ENCODE measurements around the gene DARS1.

Gene DARS1

DNA sequence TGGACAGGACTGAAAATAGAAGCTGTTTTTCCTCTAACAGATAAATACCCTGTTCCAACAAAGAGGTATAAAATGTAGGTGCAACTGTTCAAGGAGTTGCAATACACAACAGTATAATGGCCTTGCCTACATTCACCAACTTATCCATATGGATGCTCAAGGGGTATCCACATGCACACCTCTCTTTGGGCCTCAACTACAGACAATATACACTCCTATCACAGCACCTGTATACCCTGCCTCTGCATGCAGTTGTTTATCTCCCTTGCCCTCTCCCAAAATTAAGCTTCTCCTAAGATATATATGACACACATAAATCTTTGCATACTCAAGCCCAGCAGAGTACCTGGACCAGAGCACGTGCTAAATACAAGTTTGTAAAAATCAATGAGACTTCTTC, 37.3 kb downstream of the DARS1 start:
- in situ Hi-C loops (cut with HindIII; ENCODE audit: low sequenced_read_pairs) = no loop called here

DNA sequence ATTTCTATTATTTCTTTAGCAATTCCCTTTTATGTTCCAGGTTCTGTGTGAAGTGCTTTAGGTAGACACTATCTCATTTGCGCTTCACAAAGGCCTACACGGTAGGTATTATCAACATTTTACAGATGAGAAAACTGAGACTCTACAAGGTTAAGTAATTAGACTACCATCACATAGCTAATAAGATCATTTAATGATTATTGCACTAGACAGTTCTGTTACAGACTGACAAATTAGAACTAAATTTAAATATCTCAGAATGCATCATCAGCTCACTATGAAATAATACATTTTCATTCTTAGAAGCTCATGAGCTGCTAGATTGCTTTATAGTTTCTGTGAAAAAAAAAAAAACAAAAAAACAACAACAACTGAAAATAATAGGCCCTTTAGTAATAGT, 37.9 kb downstream of the DARS1 start:
- in situ Hi-C loops (cut with HindIII; ENCODE audit: low sequenced_read_pairs) = no loop called here

DNA sequence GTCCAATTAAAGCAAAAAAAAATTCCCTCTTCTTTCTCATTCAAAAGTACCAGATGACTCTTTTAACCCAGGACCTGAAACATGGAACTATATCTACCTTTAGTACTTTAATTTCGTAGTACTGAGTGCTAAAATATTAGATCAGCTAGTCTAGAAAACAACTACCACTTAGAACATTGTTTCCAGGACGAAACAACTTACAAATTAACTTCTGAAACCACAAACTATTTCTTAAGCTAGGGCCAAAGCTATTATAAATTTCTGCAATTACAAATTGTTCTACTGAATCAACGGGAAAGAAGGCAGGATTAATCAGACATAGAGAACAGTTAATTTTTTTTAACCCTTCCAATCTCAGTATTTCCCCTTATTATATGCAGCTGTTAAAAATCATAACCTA, 39.9 kb downstream of the DARS1 start:
- in situ Hi-C loops (cut with HindIII; ENCODE audit: low sequenced_read_pairs) = no loop called here

DNA sequence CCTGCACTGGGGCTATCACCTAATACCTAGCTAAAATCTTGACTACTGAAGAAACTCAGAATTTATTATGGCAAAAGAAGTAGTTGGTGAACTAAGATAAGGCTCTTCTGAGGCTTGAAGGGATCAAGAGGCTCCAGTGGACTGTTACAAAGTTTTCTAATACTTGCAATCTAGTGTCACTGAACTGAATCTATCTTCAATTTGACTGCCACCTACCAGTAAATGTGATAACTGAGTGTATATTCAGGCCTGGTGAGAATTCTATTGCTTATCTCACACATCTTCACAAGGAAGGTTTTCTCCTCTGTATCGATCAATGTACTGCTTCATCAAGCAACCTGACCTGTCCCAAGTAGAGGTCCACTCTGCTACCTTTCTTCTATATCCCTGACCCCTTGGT, 40.8 kb downstream of the DARS1 start:
- in situ Hi-C loops (cut with HindIII; ENCODE audit: low sequenced_read_pairs) = no loop called here

DNA sequence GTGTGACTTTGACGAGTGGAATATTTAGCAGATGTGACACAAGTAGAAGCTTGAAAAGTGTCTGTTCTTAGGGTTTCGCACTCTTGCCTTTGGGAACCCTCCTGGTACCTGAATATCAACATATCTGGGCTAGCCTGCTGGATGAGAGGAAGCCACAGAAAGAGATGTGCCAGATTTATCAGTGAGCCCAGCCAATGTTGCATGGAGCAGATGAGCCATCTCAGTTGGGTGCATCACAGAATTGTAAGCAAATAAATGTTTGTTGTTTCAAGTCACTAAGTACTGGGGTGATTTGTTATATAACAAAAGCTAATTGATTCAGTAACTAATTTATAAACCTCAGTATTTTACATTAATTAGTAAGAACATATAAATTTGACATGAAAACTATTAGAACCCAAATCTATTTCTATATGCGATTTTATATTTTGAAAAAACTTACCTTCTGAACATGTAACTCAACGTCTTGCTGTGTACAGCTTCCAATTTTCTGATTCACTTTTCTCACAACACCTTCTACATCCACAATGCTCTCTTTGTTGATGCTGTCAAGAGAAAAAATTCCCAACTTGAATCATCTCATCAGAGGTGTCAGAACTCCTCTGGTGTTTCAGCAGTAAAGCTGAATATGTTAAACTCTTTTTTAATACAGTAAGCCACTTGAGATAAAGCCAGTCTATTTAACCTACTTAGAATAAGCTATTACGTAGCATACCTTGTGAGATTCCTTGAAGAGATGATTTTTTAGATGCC, 42.3 kb downstream of the DARS1 start:
- in situ Hi-C loops (cut with HindIII; ENCODE audit: low sequenced_read_pairs) = no loop called here

DNA sequence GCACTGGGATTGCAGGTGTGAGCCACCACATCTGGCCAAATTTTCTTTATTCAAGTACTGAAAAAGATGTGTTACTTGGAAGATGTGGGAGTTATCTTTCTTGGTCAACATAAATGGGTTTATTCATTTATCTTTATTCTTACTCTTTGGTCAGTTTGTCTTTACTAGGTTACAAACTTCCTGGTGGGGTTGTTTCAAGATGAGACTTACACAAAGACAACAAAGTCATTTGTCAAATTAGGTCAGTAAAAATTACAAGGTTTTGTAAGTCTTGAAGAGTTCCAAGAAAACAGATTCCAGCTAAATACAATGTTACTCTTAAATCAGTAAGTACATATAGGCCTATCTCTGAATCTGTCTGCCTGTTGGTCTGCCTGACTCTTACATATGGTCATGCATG, 48.9 kb downstream of the DARS1 start:
- in situ Hi-C loops (cut with HindIII; ENCODE audit: low sequenced_read_pairs) = no loop called here

DNA sequence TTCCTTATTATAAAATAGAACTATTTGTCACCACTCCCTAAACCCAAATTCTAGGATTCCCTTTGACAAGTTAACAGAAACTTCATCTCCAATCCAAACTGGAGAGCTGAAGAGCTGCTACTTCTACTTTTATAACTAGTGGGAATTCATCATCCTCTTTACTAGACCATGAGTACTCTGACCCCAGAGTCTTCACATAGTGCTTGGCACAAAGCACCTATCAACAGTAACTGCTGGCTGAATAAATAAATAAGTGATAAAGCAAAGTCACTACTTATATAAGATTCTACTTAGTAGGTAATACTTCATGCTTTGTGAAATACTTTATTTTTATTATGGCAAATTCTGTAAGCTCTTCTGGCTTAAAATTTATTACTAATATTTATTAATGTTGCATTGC, 49.5 kb downstream of the DARS1 start:
- in situ Hi-C loops (cut with HindIII; ENCODE audit: low sequenced_read_pairs) = no loop called here

DNA sequence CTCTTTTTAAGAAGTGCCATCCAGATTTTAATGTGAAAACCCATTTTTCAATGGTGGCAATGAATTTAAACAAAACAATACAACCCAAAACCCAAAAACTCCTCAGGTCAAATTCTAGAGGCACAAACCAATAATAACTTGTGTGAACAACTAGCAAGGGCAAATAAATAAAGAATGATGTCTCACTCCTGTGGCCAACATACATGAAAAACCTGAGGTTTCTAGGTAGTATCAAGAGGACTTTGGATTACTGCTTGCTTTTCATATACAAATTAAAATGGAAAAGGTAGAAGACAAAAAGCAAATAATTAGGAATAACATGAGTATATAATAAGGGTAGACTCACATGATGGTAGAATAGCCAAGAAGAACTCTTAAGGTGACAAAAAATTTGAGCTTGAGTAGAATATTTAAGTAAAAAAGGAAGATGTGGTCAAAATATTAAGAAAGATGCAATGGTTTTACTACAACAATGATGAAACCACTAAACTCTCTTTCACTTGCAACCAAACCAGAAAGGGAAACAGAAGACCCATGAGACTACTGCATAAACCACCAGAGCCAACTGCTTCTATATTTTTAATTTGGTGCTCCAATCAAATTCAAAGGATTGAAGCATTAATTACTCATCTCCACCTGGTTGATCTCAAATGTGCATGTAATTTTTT, 53.5 kb downstream of the DARS1 start:
- in situ Hi-C loops (cut with HindIII; ENCODE audit: low sequenced_read_pairs) = no loop called here

DNA sequence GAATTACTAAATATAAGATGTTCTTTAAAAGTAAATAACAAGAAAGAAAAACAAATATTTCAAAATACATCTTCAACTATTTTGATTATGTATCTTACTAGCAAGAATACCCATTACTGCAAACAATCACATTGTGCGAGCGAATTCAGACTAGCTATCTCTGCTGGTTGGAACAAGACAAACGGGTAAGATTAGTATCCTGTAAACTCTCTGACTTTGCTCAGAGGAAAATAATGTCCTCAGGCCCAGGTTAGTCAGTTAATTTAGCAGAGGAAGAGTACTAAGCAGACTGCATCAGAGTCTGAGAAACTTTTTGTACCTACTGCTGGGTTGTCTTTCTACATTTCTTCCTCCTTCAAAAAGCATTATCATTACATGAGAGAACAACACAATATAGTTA, 58.8 kb downstream of the DARS1 start:
- in situ Hi-C loops (cut with HindIII; ENCODE audit: low sequenced_read_pairs) = no loop called here

DNA sequence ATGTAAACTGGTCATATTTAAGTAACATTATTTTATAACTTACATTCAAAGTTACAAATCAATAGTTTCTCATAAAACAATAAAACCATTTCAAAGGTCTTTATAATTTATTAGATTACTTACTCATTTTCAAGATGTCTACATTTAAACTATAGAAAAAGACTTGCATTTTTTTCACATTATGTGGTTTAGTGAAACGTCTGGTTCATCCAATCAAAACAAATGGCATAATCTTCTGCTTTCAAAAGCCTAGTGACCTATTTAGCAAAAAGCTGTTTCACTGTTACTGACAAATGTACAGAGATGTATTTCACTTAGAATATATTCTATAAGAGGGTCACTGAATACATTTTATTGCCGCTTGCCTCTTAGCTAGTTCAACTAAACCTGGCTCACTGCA, 59.9 kb downstream of the DARS1 start:
- in situ Hi-C loops (cut with HindIII; ENCODE audit: low sequenced_read_pairs) = no loop called here

DNA sequence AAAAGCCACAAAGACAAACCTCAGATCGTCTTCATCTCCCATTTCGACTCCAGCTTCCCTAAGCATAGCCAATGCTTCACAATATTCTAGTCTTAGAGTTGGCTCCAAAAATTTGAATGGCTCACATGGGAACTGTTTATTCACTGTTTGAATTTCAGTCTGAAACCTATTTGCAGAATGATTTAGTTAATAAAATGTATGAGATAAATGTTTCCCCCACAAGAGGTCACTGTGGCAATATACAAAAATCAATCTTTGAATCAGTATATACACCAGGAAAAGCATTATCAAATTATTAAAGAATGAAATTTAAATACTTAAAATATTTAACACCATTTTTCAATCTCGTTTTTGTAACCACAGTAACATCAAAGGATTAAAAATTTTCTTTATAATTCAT, 69.2 kb downstream of the DARS1 start:
- in situ Hi-C loops (cut with HindIII; ENCODE audit: low sequenced_read_pairs) = no loop called here

DNA sequence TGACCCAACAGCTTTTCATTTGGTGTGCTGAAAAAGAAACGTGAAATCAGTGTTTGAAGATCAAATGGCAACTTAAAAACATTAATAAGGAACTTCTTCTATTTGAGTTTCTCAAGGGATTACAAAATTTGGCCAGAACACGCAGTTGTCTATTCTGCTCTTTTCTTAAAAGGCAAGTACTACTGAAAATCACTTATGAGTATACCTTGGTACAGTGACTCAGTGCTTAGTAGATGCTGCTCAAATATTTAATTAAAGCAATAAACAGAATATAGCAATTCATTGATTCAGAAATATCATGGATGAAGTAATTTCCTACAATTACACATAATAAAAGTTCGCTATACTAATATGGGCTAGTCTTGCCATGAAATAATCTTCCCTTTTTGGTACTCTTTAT, 70.9 kb downstream of the DARS1 start:
- in situ Hi-C loops (cut with HindIII; ENCODE audit: low sequenced_read_pairs) = no loop called here

DNA sequence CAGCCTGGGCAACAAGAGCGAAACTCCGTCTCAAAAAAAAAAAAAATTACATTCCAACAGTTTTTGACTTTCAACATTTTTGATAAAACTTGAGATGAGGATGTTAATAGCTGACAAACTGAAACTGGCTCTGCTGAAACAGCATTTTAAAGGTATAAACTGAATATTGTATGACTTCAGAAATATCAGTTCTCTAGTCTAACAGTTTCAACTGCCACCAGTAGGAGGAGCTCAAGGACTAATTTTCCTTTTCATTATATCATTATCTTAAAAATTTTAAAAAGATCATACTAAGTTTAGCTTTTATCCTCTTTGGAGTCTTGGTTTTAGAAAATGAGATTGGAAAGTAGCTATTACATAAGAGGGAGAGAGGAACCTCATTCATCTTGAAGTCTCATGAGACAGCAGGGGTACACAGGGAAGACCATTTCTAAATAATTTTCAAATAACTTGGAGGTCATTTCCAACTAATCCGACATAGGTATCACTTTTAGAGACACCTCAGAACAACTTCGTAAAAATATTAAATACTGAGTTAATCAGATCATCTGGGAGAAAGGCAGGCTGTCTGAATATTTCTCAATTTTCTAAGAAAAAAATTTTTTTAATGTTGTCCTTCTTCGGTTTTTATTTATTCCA, 71.6 kb downstream of the DARS1 start:
- in situ Hi-C loops (cut with HindIII; ENCODE audit: low sequenced_read_pairs) = no loop called here

DNA sequence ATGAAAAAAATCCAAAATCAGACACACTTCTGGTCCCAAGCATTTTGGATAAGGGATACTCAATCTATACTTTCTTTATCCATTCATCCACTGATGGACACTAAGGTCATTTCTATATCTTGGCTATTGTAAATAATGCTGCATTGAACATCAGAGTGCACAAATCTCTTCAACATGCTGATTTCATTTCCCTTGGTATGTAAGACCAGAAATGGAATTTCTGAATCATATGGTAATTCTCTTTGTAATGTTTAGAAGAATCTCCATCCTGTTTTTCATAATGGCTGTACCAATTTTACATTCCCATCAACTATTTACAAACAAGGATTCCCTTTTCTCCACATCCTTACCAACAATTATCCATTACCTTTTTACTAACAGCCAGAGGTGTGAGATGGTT, 75.5 kb downstream of the DARS1 start:
- in situ Hi-C loops (cut with HindIII; ENCODE audit: low sequenced_read_pairs) = no loop called here

DNA sequence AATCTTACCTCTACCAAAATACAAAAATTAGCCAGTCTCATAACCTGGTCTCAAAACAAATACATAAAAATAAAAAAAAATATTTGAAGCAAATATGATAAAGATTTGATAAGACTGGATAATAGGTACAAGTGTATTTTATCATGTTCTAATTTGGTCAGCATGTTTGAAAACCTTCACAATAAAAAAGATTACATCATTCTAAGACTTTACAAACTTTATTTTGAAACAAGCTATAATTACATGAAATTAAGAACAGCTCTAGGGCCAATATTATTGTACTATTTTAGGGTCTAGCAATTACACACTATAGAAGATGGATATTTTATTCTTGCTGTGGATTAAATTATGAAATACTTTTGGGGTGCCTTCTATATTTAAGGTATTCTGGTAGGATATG, 79.7 kb downstream of the DARS1 start:
- in situ Hi-C loops (cut with HindIII; ENCODE audit: low sequenced_read_pairs) = no loop called here

DNA sequence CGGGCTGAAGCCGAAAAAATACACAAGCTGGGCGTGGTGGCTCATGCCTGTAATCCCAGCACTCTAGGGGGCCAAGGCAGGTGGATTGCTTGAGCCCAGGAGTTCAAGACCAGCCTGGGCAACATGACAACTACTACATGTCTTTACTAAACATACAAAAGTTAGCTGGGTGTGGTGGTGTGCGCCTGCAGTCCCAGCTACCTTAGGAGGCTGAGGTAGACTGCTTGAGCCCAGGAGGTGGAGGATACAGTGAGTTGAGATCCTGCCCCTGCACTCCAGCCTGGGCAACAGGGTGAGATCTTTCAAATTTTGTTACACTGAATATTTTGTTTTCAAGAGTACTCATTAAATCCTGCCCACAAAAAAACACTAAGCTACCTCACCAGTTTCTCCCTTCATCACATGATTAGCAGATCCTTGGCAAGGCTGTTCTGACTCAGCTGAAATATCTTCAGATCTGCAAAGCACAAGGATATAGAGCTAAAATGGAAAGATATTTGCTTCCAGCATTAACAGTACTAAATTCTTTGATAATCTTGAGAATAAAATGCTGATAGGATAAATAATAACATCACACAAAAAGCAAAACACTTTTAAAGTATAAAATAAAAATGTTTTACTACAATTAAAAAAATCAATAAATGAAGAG, 81.0 kb downstream of the DARS1 start:
- in situ Hi-C loops (cut with HindIII; ENCODE audit: low sequenced_read_pairs) = no loop called here

DNA sequence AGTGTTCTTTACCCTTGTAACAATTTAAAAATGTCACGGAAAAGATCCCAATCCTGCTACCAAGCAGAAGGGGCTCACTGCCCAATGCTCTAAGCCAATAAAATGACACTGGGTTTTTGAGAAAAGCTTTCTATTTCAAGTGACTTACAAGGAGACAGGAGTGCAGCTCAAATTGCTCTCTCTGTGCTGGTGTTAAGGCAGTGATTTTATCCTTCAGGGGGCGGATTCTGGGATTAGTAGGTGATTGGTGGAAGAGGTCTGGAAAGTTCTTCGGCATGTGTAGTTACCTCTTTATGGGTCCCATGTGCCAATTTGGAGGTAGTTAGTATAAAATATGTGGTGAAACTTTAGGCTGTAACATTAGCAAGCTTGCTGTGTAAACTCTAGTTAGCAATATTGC, 81.8 kb downstream of the DARS1 start:
- in situ Hi-C loops (cut with HindIII; ENCODE audit: low sequenced_read_pairs) = no loop called here

DNA sequence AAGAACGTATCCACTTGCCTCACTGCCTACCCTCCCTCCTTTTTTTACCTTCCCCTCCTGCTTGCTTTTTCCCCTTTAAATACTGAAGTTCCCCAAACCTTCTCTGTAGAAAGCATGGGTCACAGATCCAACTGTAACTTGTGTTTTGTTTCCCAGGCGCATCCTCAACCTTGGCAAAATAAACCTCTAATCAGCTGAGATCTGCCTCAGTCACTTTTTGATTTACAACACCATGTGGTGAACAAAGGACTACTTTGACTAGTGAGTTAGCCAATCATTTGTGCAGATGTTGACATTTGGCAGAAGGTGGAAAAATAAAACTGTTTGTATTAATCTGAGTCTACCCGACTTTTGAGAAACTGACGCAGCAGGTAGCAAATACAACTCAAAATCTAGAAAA, 85.9 kb downstream of the DARS1 start:
- in situ Hi-C loops (cut with HindIII; ENCODE audit: low sequenced_read_pairs) = no loop called here

DNA sequence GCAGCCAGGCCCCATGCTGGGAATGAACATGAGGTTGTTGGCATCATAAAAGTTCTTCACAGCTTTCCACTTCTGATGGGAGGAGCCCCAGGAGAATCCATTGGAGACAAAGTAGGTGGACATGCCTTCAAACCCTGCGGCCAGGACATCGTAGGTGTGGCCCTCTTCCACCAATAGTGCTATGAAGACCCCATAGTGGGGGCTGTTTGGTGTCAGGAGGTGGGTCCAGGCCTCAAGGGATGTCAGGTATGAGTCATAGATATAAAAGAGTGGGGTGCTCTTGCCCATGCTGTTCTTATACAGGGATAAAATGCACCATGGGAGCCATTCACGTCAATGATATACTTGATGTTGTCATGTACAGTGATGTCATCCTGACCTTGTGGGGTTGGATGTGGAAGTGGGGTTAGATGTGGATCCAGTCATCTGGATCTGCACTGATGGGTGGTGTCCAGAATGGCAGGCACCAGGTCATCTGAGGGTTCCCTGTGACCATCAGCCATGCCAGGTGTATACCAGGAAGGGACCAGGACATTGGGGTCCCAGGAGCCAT, 87.1 kb downstream of the DARS1 start:
- in situ Hi-C loops (cut with HindIII; ENCODE audit: low sequenced_read_pairs) = no loop called here

DNA sequence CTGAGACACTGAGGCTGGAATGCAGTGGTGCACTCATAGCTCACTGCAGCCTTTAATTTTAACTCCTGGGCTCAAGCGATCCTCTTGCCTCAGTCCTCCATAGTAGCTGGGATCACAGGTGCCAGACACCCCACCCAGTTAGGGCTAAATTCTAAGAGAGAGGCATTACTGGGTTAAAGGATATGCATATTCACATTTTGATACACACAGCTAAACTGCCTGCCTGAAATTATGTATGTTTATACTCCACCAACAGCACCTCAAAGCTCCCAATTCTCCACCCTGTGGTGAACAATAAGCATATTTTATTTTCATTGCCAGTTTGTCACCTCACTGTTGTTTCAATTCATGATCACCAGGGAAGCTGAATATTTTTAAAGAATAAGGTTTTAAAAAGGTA, 90.5 kb downstream of the DARS1 start:
- in situ Hi-C loops (cut with HindIII; ENCODE audit: low sequenced_read_pairs) = no loop called here

DNA sequence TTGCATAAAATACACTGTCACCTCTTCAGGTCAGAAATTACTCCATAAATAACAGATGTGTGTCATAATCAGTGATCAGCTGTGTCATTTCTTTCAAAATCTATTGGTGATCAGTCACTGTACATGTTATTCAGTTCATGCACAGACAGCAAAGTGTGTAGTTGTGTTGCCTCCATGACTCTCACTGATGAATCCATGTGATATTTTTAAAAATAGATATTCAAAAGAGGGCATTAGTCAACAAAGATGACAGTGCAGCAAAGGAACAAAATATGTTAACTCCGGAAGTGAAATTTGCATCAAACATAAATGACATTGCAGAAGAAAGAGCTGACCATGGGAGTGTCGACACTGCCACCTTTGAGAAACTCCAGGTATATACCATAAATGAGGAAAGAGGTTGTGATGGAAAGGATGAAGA, 92.0 kb downstream of the DARS1 start:
- in situ Hi-C loops (cut with HindIII; ENCODE audit: low sequenced_read_pairs) = no loop called here

DNA sequence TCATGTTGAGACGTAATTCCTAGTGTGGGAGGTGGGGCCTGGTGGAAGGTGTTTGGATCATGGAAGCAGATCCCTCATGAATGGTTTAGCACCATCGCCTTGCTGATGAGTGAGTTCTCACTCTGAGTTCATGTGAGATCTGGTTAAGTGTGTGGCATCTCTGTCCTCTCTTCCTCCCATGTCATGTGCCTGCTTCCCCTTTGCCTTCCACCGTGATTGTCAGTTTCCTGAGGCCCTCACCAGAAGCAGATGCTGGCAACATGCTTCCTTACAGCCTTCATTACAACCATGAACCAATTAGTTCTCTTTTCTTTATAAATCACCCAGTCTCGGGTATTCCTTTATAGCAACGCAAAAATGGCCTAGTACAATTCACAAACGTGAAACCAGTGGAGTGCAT, 94.6 kb downstream of the DARS1 start:
- in situ Hi-C loops (cut with HindIII; ENCODE audit: low sequenced_read_pairs) = no loop called here
